Measurements from ENCODE around the gene GPX2. TPM values are rescaled to one million over a fixed set of nuclear protein-coding genes. Genes with fewer than 3 reads are reported as not detected.

The GPX2 gene
- total and polyA plus RNA-seq, 4 donors = 6.9 to 1,067 (median 325) TPM

DNA sequence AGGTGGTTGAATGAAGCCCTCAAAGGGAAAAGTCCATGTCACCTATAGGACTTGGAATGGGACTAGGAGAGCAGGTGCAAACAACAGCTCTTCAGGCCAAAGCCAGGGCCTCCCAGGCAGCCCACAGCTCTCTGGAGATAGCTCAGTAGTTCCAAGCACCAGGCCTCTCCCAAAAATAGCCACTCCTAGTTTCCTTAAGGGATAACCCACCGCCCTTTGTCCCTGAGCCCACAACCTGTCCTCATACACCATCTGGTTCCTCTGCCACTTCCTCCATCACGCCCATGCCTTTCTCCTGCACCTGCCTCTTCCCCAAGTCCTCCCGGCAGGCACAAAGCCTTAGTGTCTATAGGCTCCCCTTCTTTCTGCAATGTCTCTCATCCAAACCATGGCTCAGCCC, 27.5 kb upstream of the GPX2 start:
- Histone ChIP-seq H3K27ac (ENCODE audit: low read depth in 1 of 2, low read length in 2 of 2) (no peak overlapping the region), H3K27me3 (ENCODE audit: control insufficient read depth in 4 of 4, insufficient read depth in 4 of 4, low read length in 3 of 4) (no peaks in the 10 kb centered on the region), H3K9me3 (ENCODE audit: control insufficient read depth in 4 of 4, low read length in 3 of 4) (no peaks in the 10 kb centered on the region), H3K4me3 (ENCODE audit: low read depth in 1 of 3, low read length in 3 of 3) (no peak overlapping the region), H3K36me3 (ENCODE audit: control insufficient read depth in 4 of 4, insufficient read depth in 3 of 4, low read depth in 1 of 4, low read length in 3 of 4) (peaks cover 0 to 2% (median 0%) of the 10 kb centered on the region in 4 donors), H3K9ac (ENCODE audit: low read depth in 1 of 2, low read length in 2 of 2) (no peak overlapping the region), H3K4me1 (ENCODE audit: control insufficient read depth in 4 of 4, insufficient read depth in 4 of 4, low read length in 3 of 4) (peaks cover 4 to 14% (median 13%) of the 10 kb centered on the region in 4 donors)
- WGBS = 86% methylated on average over 3 of the region's 3 CpGs
- no peak for DNase-seq (ENCODE audit: low spot score)
- TF ChIP-seq YY1 (IDR thresholded peaks at IDR 0.05) (no peak), FOXA2 (IDR thresholded peaks at IDR 0.05) (no peak), ATF3 (IDR thresholded peaks at IDR 0.05) (no peak), NR2F2 (IDR thresholded peaks at IDR 0.05) (no peak), HNF4G (IDR thresholded peaks at IDR 0.05) (no peak), JUND (IDR thresholded peaks at IDR 0.05) (no peak), SP1 (IDR thresholded peaks at IDR 0.05) (no peak), MAX (IDR thresholded peaks at IDR 0.05) (no peak)

- Histone ChIP-seq H3K36me3 (ENCODE audit: control insufficient read depth in 4 of 4, insufficient read depth in 3 of 4, low read depth in 1 of 4, low read length in 3 of 4) (peaks cover 0 to 2% (median 0%) of the 10 kb centered on the region in 4 donors), H3K27ac (ENCODE audit: low read depth in 1 of 2, low read length in 2 of 2) (no peak overlapping the region), H3K9me3 (ENCODE audit: control insufficient read depth in 4 of 4, low read length in 3 of 4) (no peaks in the 10 kb centered on the region), H3K9ac (ENCODE audit: low read depth in 1 of 2, low read length in 2 of 2) (no peak overlapping the region), H3K27me3 (ENCODE audit: control insufficient read depth in 4 of 4, insufficient read depth in 4 of 4, low read length in 3 of 4) (no peaks in the 10 kb centered on the region), H3K4me1 (ENCODE audit: control insufficient read depth in 4 of 4, insufficient read depth in 4 of 4, low read length in 3 of 4) (peaks cover 4 to 14% (median 13%) of the 10 kb centered on the region in 4 donors), H3K4me3 (ENCODE audit: low read depth in 1 of 3, low read length in 3 of 3) (no peak overlapping the region)
- no peak for TF ChIP-seq MAX (IDR thresholded peaks at IDR 0.05)
- TF ChIP-seq FOXA2 (IDR thresholded peaks at IDR 0.05) = no peak
- no peak for TF ChIP-seq YY1 (IDR thresholded peaks at IDR 0.05)
- TF ChIP-seq TAF1 (conservative IDR thresholded peaks at IDR 0.05) = no peak
- TF ChIP-seq EGR1 (IDR thresholded peaks at IDR 0.05; ENCODE audit: low read depth in 2 of 2) = no peak
- TF ChIP-seq ZBTB33 (IDR thresholded peaks at IDR 0.05) = no peak
- no peak for TF ChIP-seq NR2F2 (IDR thresholded peaks at IDR 0.05)
- no peak for TF ChIP-seq REST (IDR thresholded peaks at IDR 0.05)
- TF ChIP-seq GABPA (IDR thresholded peaks at IDR 0.05 in 1 of 2, conservative IDR thresholded peaks at IDR 0.05 in 1 of 2) = no peak
- 89% methylated on average over 6 of the region's 6 CpGs for WGBS
- no peak for DNase-seq (ENCODE audit: low spot score)
These were observed 26.1 kb upstream of the GPX2 start for GRCh38 chr14:64968651-64969050.
